Cortex of kidney (tissue), 1 donor: ENCODE data around the gene SCAPER.

Experiments
- DNase-seq: peaks from one replicate; lab custom pipeline; 2025; lab: John Stamatoyannopoulos, UW

The SCAPER gene

DNA sequence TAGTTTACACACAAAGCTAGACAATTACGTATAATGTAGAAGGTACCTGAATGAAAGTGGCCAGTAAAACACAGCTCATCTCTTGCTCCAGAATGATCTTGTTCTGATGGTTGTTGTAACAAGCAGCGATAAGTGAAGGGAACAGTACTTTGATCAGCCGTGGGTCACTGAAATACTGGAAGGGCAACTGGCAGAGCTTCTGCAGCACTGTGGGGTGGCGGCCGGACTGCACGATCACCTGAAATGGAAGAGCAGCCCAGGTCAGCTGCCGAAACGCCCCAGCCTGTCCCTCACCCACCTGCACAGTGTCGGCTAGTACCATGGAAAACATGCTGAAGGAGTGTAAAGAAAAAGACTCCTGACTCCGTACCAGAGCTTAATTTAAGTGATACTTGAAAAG, 551.2 kb downstream of the SCAPER start:
- DNase-seq: no peak

DNA sequence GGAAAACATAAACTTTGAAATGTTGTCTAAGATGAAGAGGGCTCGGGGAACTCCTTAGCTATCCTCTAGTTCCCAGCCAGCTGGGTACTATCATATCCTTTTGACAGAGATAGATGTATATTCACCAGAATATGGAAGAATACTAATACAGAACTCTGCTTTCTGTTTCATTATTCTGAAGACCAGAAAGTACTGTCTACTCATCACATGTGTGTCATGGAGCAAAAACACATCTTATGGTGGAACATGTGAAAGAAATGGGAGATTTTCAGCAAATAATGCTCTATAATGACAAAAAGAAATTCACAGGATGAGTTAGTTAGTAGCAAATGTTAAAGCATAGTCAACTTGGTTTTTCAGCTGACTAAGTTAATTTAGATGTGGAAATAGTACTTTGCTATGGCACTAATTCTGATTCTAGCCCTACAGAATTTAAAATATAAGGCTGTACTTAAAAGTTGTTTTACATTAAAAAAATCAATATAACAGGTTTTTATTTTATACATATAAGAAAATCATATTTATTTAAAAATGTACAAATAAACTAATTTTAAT, 552.0 kb downstream of the SCAPER start:
- DNase-seq: no peak

DNA sequence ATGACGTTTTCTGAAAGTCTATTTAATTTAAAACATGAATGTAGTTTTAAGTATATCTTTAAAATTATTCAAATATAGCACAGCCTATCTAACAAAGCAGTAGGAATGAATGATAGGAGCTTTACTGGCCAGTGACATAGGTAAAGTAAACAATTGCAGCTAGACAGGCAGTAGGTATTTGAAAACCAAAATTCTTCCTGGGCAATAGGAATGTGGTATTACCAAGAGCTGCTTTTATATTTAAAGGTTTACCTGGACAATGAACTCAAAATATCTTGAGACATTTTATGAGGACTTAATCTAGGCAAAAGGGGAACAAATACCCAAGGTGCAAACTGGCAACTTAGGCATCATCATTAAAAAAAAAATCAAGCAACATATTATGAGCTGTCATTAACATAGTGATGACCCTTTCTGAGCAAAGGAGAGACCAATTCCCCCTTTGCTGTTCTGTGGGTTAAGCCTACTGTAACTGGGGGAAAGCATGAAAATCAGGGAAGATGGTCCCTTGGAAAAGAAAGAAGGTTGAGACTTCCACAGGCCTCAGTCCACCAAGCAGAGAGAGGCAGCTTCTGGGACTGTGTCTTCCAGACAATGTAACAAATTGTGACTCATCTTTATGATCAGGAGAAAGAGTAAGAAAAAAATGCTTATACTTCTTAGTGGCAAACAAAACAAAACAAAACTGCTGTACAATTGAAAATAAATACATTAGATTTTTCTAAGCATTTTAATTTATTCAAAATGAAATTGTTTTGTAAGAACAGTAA, 555.7 kb downstream of the SCAPER start:
- no peak for DNase-seq

DNA sequence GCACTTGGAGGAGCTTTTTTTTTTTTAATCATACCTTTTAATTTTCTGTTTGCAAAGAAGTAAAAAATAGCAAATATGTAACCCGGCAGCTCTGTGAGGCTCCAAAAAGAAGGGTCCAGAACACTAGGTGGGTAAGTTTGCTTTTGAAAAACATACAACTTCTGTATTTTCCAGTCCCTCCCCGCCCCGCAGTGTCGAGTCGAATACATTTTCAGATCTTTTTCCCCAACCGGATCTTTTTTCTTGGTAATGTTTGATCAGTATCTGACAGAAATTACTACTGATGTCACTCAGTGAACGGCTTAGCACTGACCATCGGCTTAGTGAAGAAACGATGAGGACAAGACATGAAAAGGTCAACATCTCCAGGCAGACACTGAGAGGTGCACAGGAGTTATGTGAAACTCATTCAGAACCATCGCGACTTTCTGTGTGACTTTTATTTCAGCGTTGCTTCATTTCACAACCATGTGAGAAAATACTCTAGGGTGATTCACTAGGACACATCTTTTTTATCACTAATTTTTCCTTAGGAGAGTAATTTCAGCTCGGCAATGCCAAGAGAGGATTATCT, 557.6 kb downstream of the SCAPER start:
- no peak for DNase-seq

DNA sequence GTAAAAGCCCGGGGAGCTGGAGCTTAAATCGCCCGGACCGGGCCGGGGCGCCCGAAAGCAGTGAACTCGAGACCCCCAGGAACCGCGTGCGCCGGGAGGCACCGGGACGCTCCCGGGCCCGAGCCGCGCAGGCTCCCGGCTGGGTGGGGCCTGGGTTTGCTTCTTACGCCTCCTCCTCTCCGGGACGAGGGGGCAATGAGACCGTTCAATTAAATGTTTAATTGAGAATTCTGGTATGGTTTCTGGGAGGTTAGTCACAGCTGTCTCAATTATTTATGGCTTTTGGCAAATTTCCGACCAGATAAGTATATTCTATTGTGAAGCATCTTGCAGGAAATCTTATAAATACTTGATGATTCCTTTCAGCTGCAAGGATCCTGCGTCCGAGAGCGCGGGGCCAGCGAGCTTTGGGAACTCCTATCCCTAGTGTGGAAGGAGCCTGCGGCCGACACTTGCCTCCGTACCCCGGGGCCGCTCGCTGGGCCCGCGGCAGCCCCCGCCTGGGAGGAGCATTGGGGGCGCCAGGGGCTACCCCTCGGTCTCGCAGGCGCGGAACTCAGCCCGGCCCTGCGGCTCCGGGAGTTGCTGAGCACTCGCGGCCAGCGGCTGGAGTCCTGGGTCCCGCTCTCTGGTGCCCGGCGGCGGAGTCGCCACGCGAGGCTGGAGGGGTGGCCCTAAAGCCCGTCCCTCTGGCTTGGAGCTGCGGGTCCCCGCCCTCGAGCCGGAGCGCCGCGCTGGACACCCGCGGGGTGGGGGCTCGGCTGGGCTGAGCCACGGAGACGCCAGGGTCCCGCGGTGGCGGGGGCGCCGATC, 558.3 kb downstream of the SCAPER start:
- no peak for DNase-seq

DNA sequence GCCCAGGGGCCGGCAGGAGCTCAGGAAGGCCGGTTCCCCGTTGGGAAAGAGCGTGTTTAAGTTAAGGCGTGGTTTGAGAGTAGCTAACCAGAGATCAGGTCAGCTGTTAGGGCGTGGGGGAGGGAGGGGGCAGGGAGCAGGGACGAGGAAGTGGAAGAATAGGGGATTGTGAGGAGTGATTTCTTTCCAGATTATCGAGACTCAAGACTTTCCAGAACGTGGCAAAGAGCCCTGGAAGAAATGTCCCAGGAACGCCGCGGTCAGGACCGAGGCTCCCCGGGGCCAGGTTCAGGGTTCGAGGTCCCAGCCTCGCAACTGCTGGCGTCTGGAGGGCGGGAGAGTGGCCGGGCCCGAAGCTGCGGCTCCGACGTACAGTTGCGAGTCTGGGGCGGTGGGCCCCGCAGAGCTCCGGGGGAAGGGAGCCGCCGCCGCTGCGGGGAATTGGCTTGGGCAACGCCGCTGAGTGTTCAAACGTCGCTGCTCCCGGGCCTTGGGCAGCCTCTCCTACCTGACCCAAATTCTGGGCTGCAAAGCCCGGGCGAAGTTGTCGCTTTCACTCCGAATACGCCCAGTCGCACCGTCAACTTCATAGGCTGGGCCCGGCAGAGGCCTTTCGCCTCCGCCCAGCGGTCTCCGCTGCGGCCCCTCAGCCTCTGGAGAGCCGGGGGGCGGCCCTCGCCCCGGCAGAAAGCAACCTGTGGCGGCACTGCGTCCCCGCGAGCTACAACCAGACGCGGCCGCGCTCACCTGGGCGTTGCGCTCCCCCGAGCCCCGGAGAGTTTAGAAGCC, 559.1 kb downstream of the SCAPER start:
- DNase-seq: no peak

DNA sequence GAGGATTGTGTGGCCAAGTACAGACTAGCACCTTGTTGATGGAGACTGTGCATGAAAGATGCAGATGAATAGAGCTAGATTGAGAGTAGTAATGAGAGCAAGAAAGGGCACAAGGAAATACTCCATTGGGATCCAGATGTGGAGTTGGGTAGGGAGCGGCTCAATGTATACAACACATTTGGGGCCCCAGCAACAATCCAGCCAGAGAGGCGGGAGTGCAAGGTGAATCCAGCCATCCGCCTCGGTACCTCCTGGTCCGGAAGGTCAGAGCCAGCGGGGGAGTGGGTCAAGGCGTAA, 559.6 kb downstream of the SCAPER start:
- no peak for DNase-seq

DNA sequence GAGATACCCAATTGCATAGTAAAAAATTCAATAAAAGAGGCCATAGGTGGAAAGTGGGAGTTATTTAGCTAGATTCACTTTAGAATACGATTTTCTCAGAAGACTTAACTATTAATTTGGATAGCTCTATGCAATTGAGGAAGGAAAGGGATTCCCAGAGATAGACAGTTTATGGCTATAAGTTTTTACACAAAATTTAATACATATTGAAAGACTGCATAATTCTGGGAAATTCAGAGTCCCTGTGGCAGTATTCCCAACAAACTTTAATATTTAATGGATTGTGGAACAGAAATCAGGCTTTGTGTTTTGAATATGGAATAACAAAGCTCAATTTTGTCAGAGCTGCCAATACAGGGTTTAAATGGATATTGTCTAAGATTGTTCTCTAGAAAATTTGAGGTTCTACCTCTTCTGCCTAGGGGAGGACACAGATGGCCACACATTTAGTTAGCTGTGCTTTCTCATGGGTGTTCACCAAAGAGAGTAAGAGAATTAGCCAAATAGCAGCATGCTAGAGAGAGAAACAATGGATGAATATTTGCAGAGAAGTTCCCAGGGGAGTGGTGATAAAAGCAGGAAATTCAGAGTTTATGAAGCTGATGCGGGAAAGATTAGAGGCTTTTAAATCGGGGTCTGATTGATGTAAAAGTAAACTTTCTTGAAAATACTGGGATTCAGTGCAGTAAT, 560.1 kb downstream of the SCAPER start:
- DNase-seq: no peak

DNA sequence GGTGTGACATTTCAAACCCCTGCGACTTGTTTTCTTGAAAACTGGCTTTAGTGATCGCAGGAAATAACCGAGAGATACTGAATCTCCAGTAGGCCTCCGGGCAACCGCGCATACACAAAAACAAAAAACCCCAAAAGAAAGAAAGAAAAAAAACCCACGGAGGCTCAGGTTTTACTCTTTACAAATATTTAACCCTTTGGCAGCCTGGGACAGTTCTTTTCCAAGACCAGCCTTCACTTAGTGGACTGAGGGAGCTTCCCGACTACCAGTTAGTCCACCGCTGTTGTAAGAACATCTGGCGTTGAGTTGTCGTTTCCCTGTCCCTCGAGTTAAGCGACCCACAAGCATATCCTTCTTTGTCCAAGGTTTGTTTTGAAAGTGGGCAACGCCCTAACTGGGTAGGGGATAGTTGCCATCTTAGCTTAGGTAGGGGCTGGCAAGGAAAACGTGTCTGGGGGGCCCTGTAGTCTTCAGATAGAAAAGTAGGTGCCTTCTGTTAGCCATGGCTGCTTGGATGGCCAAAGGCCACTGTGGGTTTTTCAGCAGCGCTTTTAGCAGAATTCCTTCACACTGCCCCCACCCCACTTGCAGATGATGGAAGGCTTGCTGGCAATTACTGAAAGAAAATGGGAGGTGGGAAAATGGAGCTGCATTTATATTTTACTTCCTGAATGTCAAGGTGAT, 561.7 kb downstream of the SCAPER start:
- no peak for DNase-seq

DNA sequence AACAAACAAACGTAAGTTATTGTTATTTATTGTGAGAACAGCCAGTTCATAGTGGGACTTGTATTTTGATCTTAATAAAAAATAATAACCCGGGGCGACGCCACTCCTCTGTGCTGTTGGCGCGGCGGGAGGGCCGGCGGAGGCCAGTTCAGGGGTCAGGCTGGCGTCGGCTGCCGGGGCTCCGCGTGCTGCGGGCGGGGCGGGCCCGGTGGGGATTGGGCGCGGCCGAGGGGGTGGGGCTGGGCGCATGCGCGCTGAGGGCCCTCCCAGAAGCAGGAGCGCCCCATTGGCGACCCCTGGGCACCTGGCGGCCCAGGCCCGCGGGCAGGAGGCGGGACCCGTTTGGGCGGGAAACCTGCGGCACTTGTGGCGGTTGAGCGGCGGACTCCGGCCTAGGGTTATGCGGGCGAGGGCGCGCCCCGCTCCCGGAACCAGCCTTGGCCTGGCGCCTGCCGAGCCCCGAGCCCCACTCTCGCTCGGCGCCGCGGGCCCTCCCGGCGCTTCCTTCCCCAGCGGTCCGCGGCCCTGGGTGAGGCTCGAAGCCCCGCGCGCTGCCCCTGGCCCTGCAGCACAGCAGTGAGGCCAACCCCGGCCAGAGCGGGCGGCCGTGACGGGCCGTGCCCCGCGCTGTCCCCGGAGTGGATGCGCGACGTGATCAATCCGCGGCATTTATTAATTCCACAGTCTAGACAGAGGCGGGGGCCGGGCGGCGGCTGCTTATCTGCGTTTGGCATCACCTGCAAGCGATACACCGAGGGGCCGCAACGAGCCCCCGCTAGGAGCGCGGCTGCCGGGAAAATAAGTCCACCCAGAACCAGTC, 562.5 kb downstream of the SCAPER start:
- DNase-seq: no peak

DNA sequence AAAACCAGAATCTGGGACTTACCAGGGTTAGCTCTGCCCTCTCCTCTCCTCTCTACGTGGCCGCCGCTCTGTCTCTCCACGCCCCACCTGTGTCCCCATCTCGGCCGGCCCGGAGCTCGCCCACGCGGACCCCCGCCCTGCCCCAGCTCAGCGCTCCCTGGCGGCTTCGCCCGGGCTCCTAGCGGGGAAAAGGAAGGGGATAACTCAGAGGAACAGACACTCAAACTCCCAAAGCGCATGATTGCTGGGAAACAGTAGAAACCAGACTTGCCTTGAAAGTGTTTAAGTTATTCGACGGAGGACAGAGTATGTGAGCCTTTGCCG, 563.1 kb downstream of the SCAPER start:
- DNase-seq: no peak

DNA sequence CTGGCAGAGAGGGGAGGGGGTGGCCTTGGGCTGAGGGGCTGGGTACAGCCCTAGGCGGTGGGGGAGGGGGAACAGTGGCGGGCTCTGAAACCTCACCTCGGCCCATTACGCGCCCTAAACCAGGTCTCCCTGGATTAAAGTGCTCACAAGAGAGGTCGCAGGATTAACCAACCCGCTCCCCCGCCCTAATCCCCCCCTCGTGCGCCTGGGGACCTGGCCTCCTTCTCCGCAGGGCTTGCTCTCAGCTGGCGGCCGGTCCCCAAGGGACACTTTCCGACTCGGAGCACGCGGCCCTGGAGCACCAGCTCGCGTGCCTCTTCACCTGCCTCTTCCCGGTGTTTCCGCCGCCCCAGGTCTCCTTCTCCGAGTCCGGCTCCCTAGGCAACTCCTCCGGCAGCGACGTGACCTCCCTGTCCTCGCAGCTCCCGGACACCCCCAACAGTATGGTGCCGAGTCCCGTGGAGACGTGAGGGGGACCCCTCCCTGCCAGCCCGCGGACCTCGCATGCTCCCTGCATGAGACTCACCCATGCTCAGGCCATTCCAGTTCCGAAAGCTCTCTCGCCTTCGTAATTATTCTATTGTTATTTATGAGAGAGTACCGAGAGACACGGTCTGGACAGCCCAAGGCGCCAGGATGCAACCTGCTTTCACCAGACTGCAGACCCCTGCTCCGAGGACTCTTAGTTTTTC, 563.6 kb downstream of the SCAPER start:
- no peak for DNase-seq

DNA sequence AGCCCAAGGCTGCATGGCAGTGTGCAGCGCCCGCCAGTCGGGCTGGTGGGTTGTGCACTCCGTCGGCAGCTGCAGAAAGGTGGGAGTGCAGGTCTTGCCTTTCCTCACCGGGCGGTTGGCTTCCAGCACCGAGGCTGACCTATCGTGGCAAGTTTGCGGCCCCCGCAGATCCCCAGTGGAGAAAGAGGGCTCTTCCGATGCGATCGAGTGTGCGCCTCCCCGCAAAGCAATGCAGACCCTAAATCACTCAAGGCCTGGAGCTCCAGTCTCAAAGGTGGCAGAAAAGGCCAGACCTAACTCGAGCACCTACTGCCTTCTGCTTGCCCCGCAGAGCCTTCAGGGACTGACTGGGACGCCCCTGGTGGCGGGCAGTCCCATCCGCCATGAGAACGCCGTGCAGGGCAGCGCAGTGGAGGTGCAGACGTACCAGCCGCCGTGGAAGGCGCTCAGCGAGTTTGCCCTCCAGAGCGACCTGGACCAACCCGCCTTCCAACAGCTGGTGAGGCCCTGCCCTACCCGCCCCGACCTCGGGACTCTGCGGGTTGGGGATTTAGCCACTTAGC, 564.3 kb downstream of the SCAPER start:
- no peak for DNase-seq

DNA sequence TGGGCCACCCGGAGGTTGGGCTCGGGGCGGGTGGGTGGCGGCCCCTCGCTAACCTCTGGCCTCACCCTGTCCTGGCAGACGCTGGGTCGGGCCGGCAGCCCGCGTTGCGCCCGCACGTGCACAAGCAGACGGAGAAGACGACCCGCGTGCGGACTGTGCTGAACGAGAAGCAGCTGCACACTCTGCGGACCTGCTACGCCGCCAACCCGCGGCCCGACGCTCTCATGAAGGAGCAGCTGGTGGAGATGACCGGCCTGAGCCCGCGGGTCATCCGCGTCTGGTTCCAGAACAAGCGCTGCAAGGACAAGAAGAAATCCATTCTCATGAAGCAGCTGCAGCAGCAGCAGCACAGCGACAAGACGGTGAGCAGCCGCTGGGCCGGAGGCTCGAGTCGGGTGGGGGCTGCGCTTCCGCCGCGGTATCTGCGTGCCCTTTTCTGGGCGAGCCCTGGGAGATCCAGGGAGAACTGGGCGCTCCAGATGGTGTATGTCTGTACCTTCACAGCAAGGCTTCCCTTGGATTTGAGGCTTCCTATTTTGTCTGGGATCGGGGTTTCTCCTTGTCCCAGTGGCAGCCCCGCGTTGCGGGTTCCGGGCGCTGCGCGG, 564.8 kb downstream of the SCAPER start:
- no peak for DNase-seq

DNA sequence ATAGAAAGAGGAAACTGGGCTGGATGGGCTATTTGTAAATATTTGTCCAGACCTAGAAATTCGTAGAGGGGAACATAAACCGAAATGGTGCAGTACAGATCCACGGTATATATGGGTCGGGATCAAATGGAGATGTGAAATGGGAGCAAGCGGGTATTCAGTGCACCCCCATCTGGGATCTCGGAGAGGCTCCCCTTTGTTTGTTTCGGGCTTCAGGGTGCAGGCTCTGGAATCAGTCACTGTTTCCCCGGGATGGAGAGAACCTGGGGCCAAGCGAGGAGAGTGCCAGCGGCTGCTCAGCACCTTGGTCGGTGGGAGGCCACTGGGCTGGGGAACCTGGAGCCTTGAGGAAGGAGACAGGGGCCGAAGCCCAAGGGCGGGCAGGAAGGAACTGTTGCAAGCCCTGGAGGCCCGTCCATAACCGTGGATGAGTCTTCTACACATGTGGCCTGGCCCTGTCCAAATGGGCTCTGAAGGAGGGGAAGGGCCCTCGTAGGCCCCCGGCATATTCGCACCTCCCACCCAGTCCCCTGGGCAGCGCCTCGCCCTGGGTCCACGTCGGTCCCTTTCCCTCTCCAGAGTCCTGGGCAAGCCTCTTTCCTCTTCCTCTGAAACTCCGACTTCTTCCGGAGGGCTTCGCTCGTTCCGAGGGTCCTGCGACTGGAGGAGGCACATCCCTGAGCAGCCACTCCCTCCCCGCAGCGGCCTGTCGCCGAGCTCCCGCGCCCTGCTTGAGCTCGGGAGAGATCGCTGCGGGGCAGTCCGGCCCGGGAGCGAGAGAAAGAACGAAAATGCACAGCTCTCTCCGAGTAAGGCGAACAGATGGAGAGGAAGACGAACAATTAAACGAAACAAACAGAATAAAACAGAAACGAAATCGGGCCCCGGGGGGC, 565.6 kb downstream of the SCAPER start:
- DNase-seq: no peak

DNA sequence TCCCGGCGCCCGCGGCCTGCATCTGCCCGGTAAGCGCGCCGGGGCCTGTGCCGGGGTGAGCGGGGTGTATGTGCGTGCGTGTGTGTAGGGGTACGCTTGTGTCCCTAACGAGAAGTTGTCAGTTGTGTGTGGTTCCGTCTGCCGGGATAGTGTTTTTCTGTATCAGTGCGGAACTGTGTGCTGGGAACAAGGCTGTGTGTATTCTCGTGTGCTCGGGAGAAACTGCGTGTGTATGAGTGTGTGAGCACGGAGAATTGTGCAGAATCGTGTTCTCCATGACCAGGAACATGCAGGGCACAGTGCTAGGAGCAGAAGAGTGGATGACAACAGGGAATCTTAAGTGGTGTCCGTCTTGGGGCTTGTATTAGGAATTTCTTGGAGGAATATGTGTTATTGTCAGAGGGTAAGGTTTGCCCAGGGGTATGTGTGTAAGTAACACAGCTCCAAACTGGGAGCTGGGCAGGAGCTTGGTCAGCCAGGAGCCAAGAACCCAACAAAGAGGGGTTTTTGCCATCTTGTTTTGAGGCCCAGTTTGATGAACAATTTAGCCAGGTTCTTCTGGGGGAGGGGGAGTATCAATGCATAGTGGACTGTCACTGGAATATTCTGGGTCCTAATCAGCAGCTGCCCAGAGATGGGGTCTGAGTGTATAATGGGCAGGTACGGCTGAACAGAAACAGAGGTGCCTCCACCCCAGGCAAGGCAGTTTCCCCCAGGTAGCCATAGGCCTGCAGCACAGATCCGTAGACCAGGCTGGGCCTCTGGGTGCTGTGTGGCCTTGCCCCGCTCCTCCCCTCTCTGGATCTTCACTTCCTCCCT, 566.4 kb downstream of the SCAPER start:
- no peak for DNase-seq
